ENCODE measurements around the gene HOXC10. TPM values are rescaled to one million over a fixed set of nuclear protein-coding genes. Genes with fewer than 3 reads are reported as not detected.

The HOXC10 gene
- total RNA-seq, 2 donors from 2014 or later = 0.51 to 7.2 TPM

- 5% methylated on average over 81 of the region's 86 CpGs for WGBS
- no peak for DNase-seq (ENCODE audit: low spot score)
- intact Hi-C loops (cut with DNase I) = no loop called here
- Histone ChIP-seq H3K27me3 (replicated peaks; ENCODE audit: insufficient read depth) (peaks cover 79% of the 10 kb centered on the region), H3K4me3 (no peak overlapping the region), H3K36me3 (no peaks in the 10 kb centered on the region), H3K27ac (no peak overlapping the region), H3K4me1 (replicated peaks) (no peaks in the 10 kb centered on the region), H3K9me3 (no peaks in the 10 kb centered on the region)
- TF ChIP-seq POLR2A (IDR thresholded peaks at IDR 0.05) (no peak), CTCF (IDR thresholded peaks at IDR 0.05) (no peak), POLR2AphosphoS5 (IDR thresholded peaks at IDR 0.05) (no peak)
Observed at GRCh38 chr12:53955036-53955775, 29.7 kb upstream of the HOXC10 start.

GRCh38 chr12:53955776-53956250, 29.1 kb upstream of the HOXC10 start:
- H3K4me3 ChIP-seq = no peak overlapping the region
- no peaks in the 10 kb centered on the region for H3K9me3 ChIP-seq
- H3K4me1 ChIP-seq (replicated peaks) = no peaks in the 10 kb centered on the region
- no peak overlapping the region for H3K27ac ChIP-seq
- TF ChIP-seq CTCF (IDR thresholded peaks at IDR 0.05) (no peak), POLR2AphosphoS5 (IDR thresholded peaks at IDR 0.05) (no peak), POLR2A (IDR thresholded peaks at IDR 0.05) (no peak)
- peaks cover 77% of the 10 kb centered on the region for H3K27me3 ChIP-seq (replicated peaks; ENCODE audit: insufficient read depth)
- H3K36me3 ChIP-seq = no peaks in the 10 kb centered on the region
- no peak for DNase-seq (ENCODE audit: low spot score)
- intact Hi-C loops (cut with DNase I) = no loop called here
- 13% methylated on average over 10 of the region's 10 CpGs for WGBS

GRCh38 chr12:53956251-53956887, 28.6 kb upstream of the HOXC10 start:
- Histone ChIP-seq H3K27ac (no peak overlapping the region), H3K36me3 (no peaks in the 10 kb centered on the region), H3K4me1 (replicated peaks) (no peaks in the 10 kb centered on the region), H3K4me3 (no peak overlapping the region), H3K9me3 (no peaks in the 10 kb centered on the region), H3K27me3 (replicated peaks; ENCODE audit: insufficient read depth) (peaks cover 77% of the 10 kb centered on the region)
- TF ChIP-seq CTCF (IDR thresholded peaks at IDR 0.05) = no peak
- no peak for TF ChIP-seq POLR2AphosphoS5 (IDR thresholded peaks at IDR 0.05)
- no peak for TF ChIP-seq POLR2A (IDR thresholded peaks at IDR 0.05)
- intact Hi-C loops (cut with DNase I) = no loop called here
- no peak for DNase-seq (ENCODE audit: low spot score)
- 24% methylated on average over 25 of the region's 25 CpGs for WGBS

- H3K4me3 ChIP-seq = no peak overlapping the region
- no peak for DNase-seq (ENCODE audit: low spot score)
- no peak overlapping the region for H3K27ac ChIP-seq
- WGBS = 31% methylated on average over 11 of the region's 11 CpGs
- no peaks in the 10 kb centered on the region for H3K4me1 ChIP-seq (replicated peaks)
- H3K27me3 ChIP-seq (replicated peaks; ENCODE audit: insufficient read depth) = peaks cover 74% of the 10 kb centered on the region
- H3K36me3 ChIP-seq = no peaks in the 10 kb centered on the region
- no peaks in the 10 kb centered on the region for H3K9me3 ChIP-seq
- intact Hi-C loops (cut with DNase I) = no loop called here
- no peak for TF ChIP-seq POLR2A (IDR thresholded peaks at IDR 0.05)
Observed at GRCh38 chr12:53956914-53957536, 27.9 kb upstream of the HOXC10 start.

- Histone ChIP-seq H3K27ac (no peak overlapping the region), H3K27me3 (replicated peaks; ENCODE audit: insufficient read depth) (peaks cover 73% of the 10 kb centered on the region)
- intact Hi-C loops (cut with DNase I) = no loop called here
Observed at GRCh38 chr12:53958128-53958527, 26.8 kb upstream of the HOXC10 start.

More at GRCh38 chr12:53958128-53958527, 26.8 kb upstream of the HOXC10 start:
- DNase-seq (ENCODE audit: low spot score) = no peak
- Histone ChIP-seq H3K9me3 (no peaks in the 10 kb centered on the region), H3K4me1 (replicated peaks) (no peaks in the 10 kb centered on the region), H3K36me3 (no peaks in the 10 kb centered on the region), H3K4me3 (no peak overlapping the region)
- whole genome bisulfite sequencing = 47% methylated on average over 3 of the region's 3 CpGs
- TF ChIP-seq POLR2AphosphoS5 (IDR thresholded peaks at IDR 0.05) (no peak), POLR2A (IDR thresholded peaks at IDR 0.05) (no peak), CTCF (IDR thresholded peaks at IDR 0.05) (no peak)
